ENCODE results near the gene COX17.

DNA sequence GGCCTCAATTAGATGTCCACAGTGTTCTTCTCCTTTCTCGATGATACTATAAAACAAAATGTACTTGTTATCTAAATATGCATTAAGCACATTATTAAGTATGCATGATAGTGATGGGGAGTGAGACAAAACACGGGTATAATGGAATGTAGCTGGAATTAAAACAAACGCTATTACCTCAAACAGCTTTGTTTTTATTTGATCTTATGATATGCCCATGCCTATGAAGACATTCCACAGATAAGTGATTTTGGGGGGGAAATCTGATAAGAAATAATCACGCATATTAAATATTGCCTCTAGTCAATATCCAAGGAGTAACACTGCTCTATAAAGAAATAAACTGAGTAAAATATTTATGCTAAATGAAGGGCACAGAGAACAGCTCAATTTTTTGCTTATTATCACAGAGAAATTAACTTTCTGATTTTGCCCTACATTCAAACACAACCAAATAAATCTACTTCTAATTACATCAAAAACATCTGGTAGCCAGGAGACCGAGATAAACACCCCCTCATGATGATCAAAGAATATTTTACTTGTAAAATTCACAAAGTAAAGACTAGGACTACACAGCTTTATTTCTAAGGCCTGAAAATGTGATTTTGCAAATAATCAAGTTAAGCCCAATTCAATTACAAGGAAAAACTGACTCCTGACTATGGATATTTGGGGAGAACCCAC is 1.9 kb downstream of the COX17 start:
- TF ChIP-seq, protein P1, sequence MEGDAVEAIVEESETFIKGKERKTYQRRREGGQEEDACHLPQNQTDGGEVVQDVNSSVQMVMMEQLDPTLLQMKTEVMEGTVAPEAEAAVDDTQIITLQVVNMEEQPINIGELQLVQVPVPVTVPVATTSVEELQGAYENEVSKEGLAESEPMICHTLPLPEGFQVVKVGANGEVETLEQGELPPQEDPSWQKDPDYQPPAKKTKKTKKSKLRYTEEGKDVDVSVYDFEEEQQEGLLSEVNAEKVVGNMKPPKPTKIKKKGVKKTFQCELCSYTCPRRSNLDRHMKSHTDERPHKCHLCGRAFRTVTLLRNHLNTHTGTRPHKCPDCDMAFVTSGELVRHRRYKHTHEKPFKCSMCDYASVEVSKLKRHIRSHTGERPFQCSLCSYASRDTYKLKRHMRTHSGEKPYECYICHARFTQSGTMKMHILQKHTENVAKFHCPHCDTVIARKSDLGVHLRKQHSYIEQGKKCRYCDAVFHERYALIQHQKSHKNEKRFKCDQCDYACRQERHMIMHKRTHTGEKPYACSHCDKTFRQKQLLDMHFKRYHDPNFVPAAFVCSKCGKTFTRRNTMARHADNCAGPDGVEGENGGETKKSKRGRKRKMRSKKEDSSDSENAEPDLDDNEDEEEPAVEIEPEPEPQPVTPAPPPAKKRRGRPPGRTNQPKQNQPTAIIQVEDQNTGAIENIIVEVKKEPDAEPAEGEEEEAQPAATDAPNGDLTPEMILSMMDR (IDR thresholded peaks at IDR 0.05), result no peak
- TF ChIP-seq POLR2A (IDR thresholded peaks at IDR 0.05), result no peak

All from heart left ventricle (tissue), 13 donors.